ENCODE measurements around the gene COPZ1. TPM values are rescaled to one million over a fixed set of nuclear protein-coding genes. Genes with fewer than 3 reads are reported as not detected.

COPZ1 gene
- total and polyA plus RNA-seq, 9 of the 15 experiments (the other 6 are each of a cell fraction or from before 2014, with no cell fraction given), result 137 to 487 (median 233) TPM

GRCh38 chr12:54364413-54364812 is 39.5 kb downstream of the COPZ1 start, which contains the start of gene GPR84:
TSS of gene GPR84 (minus strand) at chr12:54364486. CDS start at chr12:54363851, 635 bp downstream.
- FAIRE-seq, result peak; percentile 32
- intact Hi-C loops (cut with micrococcal nuclease), result loop anchor here (5.0 to 10.0 kb wide), 2 partner anchors 37 to 380 kb away; partner anchors contain the start of genes COPZ1 and HOXC10
- H3K79me2 ChIP-seq (ENCODE audit: control insufficient read depth, insufficient read depth, low read length), result peaks cover 15% of the 10 kb centered on the region; the same call in 2 of the 3 replicates
- ChIA-PET POLR2A (no interaction called here), CTCF (ENCODE audit: low intra/inter-chr PET ratio) (no interaction called here)
- ATAC-seq, result no peak
- no peak within 1 kb of the TSS for H3K4me3 ChIP-seq
- no peaks in the 10 kb centered on the region for H3K9me1 ChIP-seq (ENCODE audit: control insufficient read depth, insufficient read depth, low read length)
- H3K4me2 ChIP-seq (ENCODE audit: insufficient read depth, low read length), result no peak within 1 kb of the TSS
- no peak within 1 kb of the TSS for H3K27ac ChIP-seq (ENCODE audit: extremely low read depth, low read depth, low read length)
- in situ Hi-C loops (cut with MboI), result loop anchor here (10.0 kb wide), 2 partner anchors 70 to 380 kb away; partner anchors contain the start of gene HOXC10
- DNase-seq (ENCODE audit: extremely low read depth in 1 of 4, low spot score in 3 of 4), result no peak
- no peaks in the 10 kb centered on the region for H3K27me3 ChIP-seq (ENCODE audit: control insufficient read depth in 2 of 2, insufficient read depth in 2 of 2, low read length in 2 of 2)
- no peaks in the 10 kb centered on the region for H3K9me3 ChIP-seq (replicated peaks; ENCODE audit: control insufficient read depth, insufficient read depth, low read depth, low read length)
- H4K20me1 ChIP-seq (replicated peaks; ENCODE audit: control insufficient read depth, insufficient read depth, low read length), result no peaks in the 10 kb centered on the region
- BruUV-seq (replicated peaks), result no TSS peak
- 56% methylated on average over 4 of the region's 4 CpGs for WGBS (ENCODE audit: insufficient coverage, low coverage, missing lambda C conversion rate)
- H3K9ac ChIP-seq (ENCODE audit: insufficient read depth in 1 of 2, low read depth in 2 of 2, low read length in 2 of 2), result peak within 1 kb of the TSS in 1 of 2 experiments; percentile 59; a peak in 2 of 4 replicates
- H3K4me1 ChIP-seq (replicated peaks in 1 of 2; ENCODE audit: control insufficient read depth in 2 of 2, insufficient read depth in 2 of 2, low read length in 2 of 2), result peaks cover 26 to 40% of the 10 kb centered on the region in 2 experiments
- H3K36me3 ChIP-seq (ENCODE audit: control insufficient read depth, insufficient read depth, low read length), result no peaks in the 10 kb centered on the region; the same call in 2 of the 3 replicates
- 0 out of 2 replicates have a peak within 1 kb of the TSS, but pooled peaks have one; percentile 34 for H2AFZ ChIP-seq (ENCODE audit: low read depth, low read length)
- TF ChIP-seq XRCC5 (IDR thresholded peaks at IDR 0.05; ENCODE audit: low read depth, low read length) (no peak), THRAP3 (IDR thresholded peaks at IDR 0.05; ENCODE audit: borderline replicate concordance) (no peak), DNMT1 (IDR thresholded peaks at IDR 0.05) (no peak), NBN (IDR thresholded peaks at IDR 0.05; ENCODE audit: low read depth) (no peak), CLOCK (CRISPR knock-in tag; IDR thresholded peaks at IDR 0.05; ENCODE audit: borderline replicate concordance) (no peak), RAD21 (CRISPR knock-in tag; conservative IDR thresholded peaks at IDR 0.05 in 1 of 2, IDR thresholded peaks at IDR 0.05 in 1 of 2) (no peak), EWSR1 (IDR thresholded peaks at IDR 0.05; ENCODE audit: borderline replicate concordance, low read depth, partially characterized antibody) (no peak), SMAD2 (IDR thresholded peaks at IDR 0.05; ENCODE audit: low read depth, low read length) (no peak), ZNF609 (CRISPR knock-in tag; IDR thresholded peaks at IDR 0.05; ENCODE audit: borderline replicate concordance) (no peak)
